ENCODE measurements around the gene VIP.

The VIP gene

DNA sequence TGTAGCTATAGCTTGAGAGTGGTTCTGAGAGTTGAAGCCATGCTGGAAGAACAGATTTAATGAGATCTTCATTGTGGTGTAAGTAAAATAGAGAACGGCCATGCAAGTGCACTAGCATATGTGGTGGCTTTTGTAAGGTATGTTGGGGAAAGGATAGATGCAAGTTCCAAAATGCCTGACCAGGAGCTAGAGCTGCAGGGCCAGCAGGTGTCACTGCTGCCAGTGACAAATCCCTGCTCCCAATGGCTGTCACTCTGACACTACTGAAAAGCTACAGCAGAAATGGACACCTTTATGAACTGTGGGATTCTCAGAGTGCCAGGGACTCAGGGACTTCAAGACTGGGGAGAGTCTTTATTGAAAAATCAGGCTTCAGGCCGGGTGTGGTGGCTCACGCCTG, 23.1 kb upstream of the VIP start:
- Histone ChIP-seq H3K79me2 (no peaks in the 10 kb centered on the region), H3K4me2 (ENCODE audit: low read length) (no peak overlapping the region)

GRCh38 chr6:152734630-152735029, 16.0 kb upstream of the VIP start:
- no peak for TF ChIP-seq CTCF (IDR thresholded peaks at IDR 0.05)
- Histone ChIP-seq H3K9ac (no peak overlapping the region), H2AFZ (no peak overlapping the region), H3K4me2 (ENCODE audit: low read length) (no peak overlapping the region), H3K36me3 (ENCODE audit: control insufficient read depth, insufficient read depth, low read length) (no peaks in the 10 kb centered on the region), H3K27me3 (ENCODE audit: control insufficient read depth, insufficient read depth, low read length) (no peaks in the 10 kb centered on the region), H3K79me2 (no peaks in the 10 kb centered on the region), H3K4me1 (no peaks in the 10 kb centered on the region), H3K27ac (no peak overlapping the region), H3K4me3 (ENCODE audit: low read depth, low read length) (no peak overlapping the region), H3K9me3 (ENCODE audit: control insufficient read depth, low read length) (no peaks in the 10 kb centered on the region)

More for the DNA sequence above, 23.1 kb upstream of the VIP start:
- H3K27me3 ChIP-seq (ENCODE audit: control insufficient read depth, insufficient read depth, low read length), result no peaks in the 10 kb centered on the region
- H3K27ac ChIP-seq, result no peak overlapping the region
- TF ChIP-seq CTCF (IDR thresholded peaks at IDR 0.05), result no peak
- no peak overlapping the region for H3K4me3 ChIP-seq (ENCODE audit: low read depth, low read length)
- H2AFZ ChIP-seq, result no peak overlapping the region
- H3K36me3 ChIP-seq (ENCODE audit: control insufficient read depth, insufficient read depth, low read length), result no peaks in the 10 kb centered on the region
- no peaks in the 10 kb centered on the region for H3K9me3 ChIP-seq (ENCODE audit: control insufficient read depth, low read length)
- H3K9ac ChIP-seq, result no peak overlapping the region
- H3K4me1 ChIP-seq, result no peaks in the 10 kb centered on the region

DNA sequence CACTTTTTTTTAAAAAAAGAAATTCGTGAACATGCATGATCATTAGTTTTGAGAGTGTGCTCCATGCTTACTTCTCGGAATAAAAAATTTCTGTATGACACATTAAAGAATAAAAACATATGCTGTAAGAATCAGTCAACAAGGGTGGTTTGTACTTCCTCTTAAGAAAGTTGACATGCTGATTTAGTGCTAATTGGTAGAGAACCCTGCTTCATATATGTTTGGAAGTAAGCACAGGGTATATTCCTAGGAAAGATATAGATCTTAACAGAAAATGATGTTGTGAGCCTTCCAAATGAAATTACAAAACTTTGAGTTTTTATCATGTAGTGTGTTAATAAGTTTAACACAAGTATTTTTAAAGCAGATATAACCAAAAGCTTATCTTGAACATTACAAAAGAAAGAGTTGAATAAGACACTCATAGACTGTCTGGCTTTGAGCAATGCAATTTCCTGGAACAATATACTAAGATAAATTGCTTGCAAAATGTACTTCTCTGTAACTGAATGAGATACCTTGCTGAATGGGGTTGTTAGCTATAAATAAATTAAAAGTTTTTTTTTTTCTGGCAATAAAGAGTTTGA, 13.8 kb upstream of the VIP start:
- no peak for TF ChIP-seq CTCF (IDR thresholded peaks at IDR 0.05)
- Histone ChIP-seq H3K4me1 (no peaks in the 10 kb centered on the region), H3K27me3 (ENCODE audit: control insufficient read depth, insufficient read depth, low read length) (no peaks in the 10 kb centered on the region), H3K79me2 (no peaks in the 10 kb centered on the region), H3K4me3 (ENCODE audit: low read depth, low read length) (no peak overlapping the region), H3K4me2 (ENCODE audit: low read length) (no peak overlapping the region), H3K9ac (no peak overlapping the region), H3K9me3 (ENCODE audit: control insufficient read depth, low read length) (no peaks in the 10 kb centered on the region), H3K27ac (no peak overlapping the region), H3K36me3 (ENCODE audit: control insufficient read depth, insufficient read depth, low read length) (no peaks in the 10 kb centered on the region), H2AFZ (no peak overlapping the region)

DNA sequence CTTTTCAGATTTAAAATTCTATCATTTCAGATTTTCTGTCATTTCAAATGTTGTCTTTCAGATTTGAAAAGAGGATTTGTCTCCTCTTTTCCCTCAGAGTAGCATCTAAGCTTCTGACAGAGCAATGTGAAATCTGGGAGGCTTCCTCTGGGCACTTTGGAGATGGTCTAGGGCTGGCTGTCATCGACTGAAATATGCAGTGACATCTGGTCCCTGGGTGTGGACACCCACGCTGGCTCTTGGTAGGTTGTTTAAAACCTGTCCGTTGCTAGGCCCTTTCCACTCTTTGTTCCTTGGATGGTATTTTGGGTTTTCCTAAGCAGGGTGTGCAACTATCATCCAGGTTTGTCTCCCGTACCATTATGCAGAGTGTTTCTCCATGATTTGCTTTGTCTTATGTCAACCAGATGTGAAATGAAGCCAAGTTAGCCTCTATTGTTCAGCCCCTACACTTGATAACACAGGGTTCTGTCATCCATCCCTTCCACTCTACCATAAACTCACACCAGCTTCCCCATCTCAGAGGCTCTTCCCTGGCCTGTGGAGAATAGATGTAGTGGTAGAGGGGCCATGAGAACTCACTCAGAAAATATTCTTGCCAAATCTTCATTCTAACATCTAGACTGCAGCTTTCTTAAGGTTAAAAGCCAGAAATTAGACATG, 5.0 kb upstream of the VIP start:
- Histone ChIP-seq H2AFZ (no peak overlapping the region), H3K36me3 (ENCODE audit: control insufficient read depth, insufficient read depth, low read length) (no peaks in the 10 kb centered on the region), H3K27me3 (ENCODE audit: control insufficient read depth, insufficient read depth, low read length) (no peaks in the 10 kb centered on the region), H3K27ac (no peak overlapping the region), H3K4me1 (no peaks in the 10 kb centered on the region), H3K9ac (no peak overlapping the region), H3K9me3 (ENCODE audit: control insufficient read depth, low read length) (no peaks in the 10 kb centered on the region), H3K4me2 (ENCODE audit: low read length) (no peak overlapping the region), H3K79me2 (no peaks in the 10 kb centered on the region), H3K4me3 (ENCODE audit: low read depth, low read length) (no peak overlapping the region)
- TF ChIP-seq CTCF (IDR thresholded peaks at IDR 0.05), result no peak

DNA sequence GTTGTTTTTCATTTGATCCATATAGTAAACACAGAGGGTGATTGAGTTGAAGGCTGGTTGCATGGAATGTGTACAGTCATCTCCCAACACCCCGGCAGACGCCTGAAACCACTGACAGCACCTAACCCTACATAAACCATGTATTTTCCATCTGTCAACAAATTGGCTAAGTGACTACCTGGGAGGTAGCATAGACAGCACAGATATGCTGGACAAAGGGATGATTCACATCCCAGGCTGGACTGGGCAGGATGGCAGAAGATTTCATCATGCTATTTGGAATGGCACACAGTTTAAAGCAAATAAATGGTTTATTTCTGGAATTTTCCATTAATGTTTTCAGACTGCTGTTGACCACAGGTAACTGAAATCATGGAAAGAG, 4.4 kb upstream of the VIP start:
- H3K4me3 ChIP-seq (ENCODE audit: low read depth, low read length), result no peak overlapping the region
- no peak overlapping the region for H3K9ac ChIP-seq
- no peak overlapping the region for H3K4me2 ChIP-seq (ENCODE audit: low read length)
- H3K36me3 ChIP-seq (ENCODE audit: control insufficient read depth, insufficient read depth, low read length), result no peaks in the 10 kb centered on the region
- H2AFZ ChIP-seq, result no peak overlapping the region
- H3K9me3 ChIP-seq (ENCODE audit: control insufficient read depth, low read length), result no peaks in the 10 kb centered on the region
- H3K27me3 ChIP-seq (ENCODE audit: control insufficient read depth, insufficient read depth, low read length), result no peaks in the 10 kb centered on the region
- H3K79me2 ChIP-seq, result no peaks in the 10 kb centered on the region
- H3K4me1 ChIP-seq, result no peaks in the 10 kb centered on the region
- TF ChIP-seq CTCF (IDR thresholded peaks at IDR 0.05), result no peak
- H3K27ac ChIP-seq, result no peak overlapping the region
